ENCODE results near the gene CFH.
"Not testable (repeated sequence)": the region's sequence is repeated elsewhere in the genome, so short reads cannot be mapped to it uniquely, and the experiment has no call there.

GRCh38 chr1:196709892-196710291 is 58.0 kb downstream of the CFH start:
- not testable (repeated sequence) for TF ChIP-seq EZH2 (IDR thresholded peaks at IDR 0.05; ENCODE audit: borderline replicate concordance, low read depth, low read length, poor library complexity, severe bottlenecking); CTCF (conservative IDR thresholded peaks at IDR 0.05; ENCODE audit: low read depth, low read length)

Measured in A673 (cell line).